A549 treated with AZD2906 at 1 μM for 4 hours (cell line): Measurements from ENCODE around the gene PTGIR. TPM values are rescaled to one million over a fixed set of nuclear protein-coding genes. Genes with fewer than 3 reads are reported as not detected.

ENCODE experiments used
- total RNA-seq: library from RNA; stranded (reverse); fragments of 200-300 nt; extraction: Qiagen RNA extraction; gene quantifications from 5 replicates; pipeline ENCODE4 v1.2.3, GENCODE V29; 2022

Gene PTGIR
- 0.03 to 0.09 TPM in 2 of 5 replicates, not detected in the others for total RNA-seq

GRCh38 chr19:46624958-46625661 is at the start of gene PTGIR:
Gene PTGIR, minus strand, starts transcription at chr19:46625089. Its CDS starts 864 bp downstream, at chr19:46624225.

GRCh38 chr19:46661020-46661731 is 36.3 kb upstream of the PTGIR start, which contains the start of gene DACT3:
Gene DACT3, minus strand, starts transcription at chr19:46661182. Its CDS starts 118 bp downstream, at chr19:46661064.

GRCh38 chr19:46635920-46636761 is 11.3 kb upstream of the PTGIR start, which contains the start of gene GNG8:
Gene GNG8, minus strand, starts transcription at chr19:46636202. Its CDS starts 1,520 bp downstream, at chr19:46634682.

GRCh38 chr19:46601318-46602224 is 23.3 kb downstream of the PTGIR start, which contains the start of gene CALM3:
Gene CALM3, plus strand, starts transcription at chr19:46601330. Its CDS starts 105 bp downstream, at chr19:46601435.

Other genes with a start within 250 kb of the PTGIR start
- gene CCDC8, start 211.5 kb downstream of the PTGIR start, total RNA-seq, result not detected in 5 replicates
- not detected in 5 replicates for gene PNMA8C, start 196.2 kb downstream of the PTGIR start, total RNA-seq
- 7.9 to 10.4 TPM (median 8.8 TPM) in 5 replicates for gene PNMA8A, start 153.5 kb downstream of the PTGIR start, total RNA-seq
- not detected in 5 replicates for gene PNMA8B, start 129.2 kb downstream of the PTGIR start, total RNA-seq
- 202 to 250 TPM (median 232 TPM) in 5 replicates for gene CALM3, start 23.8 kb downstream of the PTGIR start, total RNA-seq
- not detected in 5 replicates for gene GNG8, start 11.1 kb upstream of the PTGIR start, total RNA-seq
- gene DACT3, start 36.1 kb upstream of the PTGIR start, total RNA-seq, result 0.22 to 0.36 TPM (median 0.28 TPM) in 5 replicates
- 21.8 to 30.0 TPM (median 27.1 TPM) in 5 replicates for gene PRKD2, start 92.0 kb upstream of the PTGIR start, total RNA-seq
- gene FKRP, start 121.0 kb upstream of the PTGIR start, total RNA-seq, result 18.3 to 19.9 TPM (median 19.0 TPM) in 5 replicates
- 75.8 to 92.0 TPM (median 86.2 TPM) in 5 replicates for gene STRN4, start 121.4 kb upstream of the PTGIR start, total RNA-seq
- gene SLC1A5, start 163.5 kb upstream of the PTGIR start, total RNA-seq, result 207 to 241 TPM (median 213 TPM) in 5 replicates
- gene AP2S1, start 225.8 kb upstream of the PTGIR start, total RNA-seq, result 233 to 318 TPM (median 306 TPM) in 5 replicates
- gene ARHGAP35, start 235.9 kb upstream of the PTGIR start, total RNA-seq, result 24.5 to 30.3 TPM (median 28.2 TPM) in 5 replicates